ENCODE data around the gene RALGPS1. TPM values are rescaled to one million over a fixed set of nuclear protein-coding genes. Genes with fewer than 3 reads are reported as not detected.

The RALGPS1 gene
- total RNA-seq, 4 donors from 2014 or later, result 27.3 to 42.1 (median 39.1) TPM

- TF ChIP-seq POLR2A (IDR thresholded peaks at IDR 0.05) (no peak), CTCF (IDR thresholded peaks at IDR 0.05) (no peak)
- Histone ChIP-seq H3K4me1 (peaks cover under 1 to 3% of the 10 kb centered on the region in 2 donors), H3K36me3 (no peaks in the 10 kb centered on the region), H3K27me3 (no peaks in the 10 kb centered on the region), H3K9me3 (no peaks in the 10 kb centered on the region), H3K27ac (no peak overlapping the region), H3K4me3 (replicated peaks in 1 of 3) (no peak overlapping the region)
- DNase-seq, result no peak
- 87 to 88% methylated on average over 2 of the region's 2 CpGs for WGBS, 2 donors
- intact Hi-C loops (cut with DNase I), result no loop called here
Observed at GRCh38 chr9:126999315-127000068, 84.9 kb downstream of the RALGPS1 start.

GRCh38 chr9:127004946-127005769, 90.6 kb downstream of the RALGPS1 start:
- H3K4me1 ChIP-seq, result peaks cover 18 to 20% of the 10 kb centered on the region in 2 donors
- no peak overlapping the region for H3K4me3 ChIP-seq (replicated peaks in 1 of 3)
- peak; percentile 76 for DNase-seq
- TF ChIP-seq CTCF (IDR thresholded peaks at IDR 0.05) (no peak), POLR2A (IDR thresholded peaks at IDR 0.05) (peak in 1 of 2 donors; percentile 8)
- no peaks in the 10 kb centered on the region for H3K36me3 ChIP-seq
- no peaks in the 10 kb centered on the region for H3K9me3 ChIP-seq
- WGBS, 2 donors, result 39 to 46% methylated on average over 2 to 3 of the region's 3 CpGs
- peak overlapping the region; percentile 10 to 92 (median 68) for H3K27ac ChIP-seq
- H3K27me3 ChIP-seq, result no peaks in the 10 kb centered on the region
- intact Hi-C loops (cut with DNase I), result no loop called here

GRCh38 chr9:127005770-127006314, 91.3 kb downstream of the RALGPS1 start:
- H3K4me1 ChIP-seq, result peaks cover 18 to 20% of the 10 kb centered on the region in 2 donors
- intact Hi-C loops (cut with DNase I), result no loop called here
- TF ChIP-seq CTCF (IDR thresholded peaks at IDR 0.05) (peak in 1 of 6 experiments; percentile 9), POLR2A (IDR thresholded peaks at IDR 0.05) (peak in 1 of 2 donors; percentile 3)
- peak overlapping the region; percentile 10 to 92 (median 68) for H3K27ac ChIP-seq
- H3K9me3 ChIP-seq, result no peaks in the 10 kb centered on the region
- 55 to 73% methylated on average over 5 of the region's 5 CpGs for WGBS, 2 donors
- no peak overlapping the region for H3K4me3 ChIP-seq (replicated peaks in 1 of 3)
- DNase-seq, result no peak
- no peaks in the 10 kb centered on the region for H3K27me3 ChIP-seq
- no peaks in the 10 kb centered on the region for H3K36me3 ChIP-seq

GRCh38 chr9:127007638-127008037, 93.1 kb downstream of the RALGPS1 start:
- DNase-seq, result no peak
- peaks cover 18 to 20% of the 10 kb centered on the region in 2 donors for H3K4me1 ChIP-seq
- TF ChIP-seq CTCF (IDR thresholded peaks at IDR 0.05) (no peak), POLR2A (IDR thresholded peaks at IDR 0.05) (no peak)
- H3K36me3 ChIP-seq, result no peaks in the 10 kb centered on the region
- H3K9me3 ChIP-seq, result no peaks in the 10 kb centered on the region
- H3K27me3 ChIP-seq, result no peaks in the 10 kb centered on the region
- no peak overlapping the region for H3K27ac ChIP-seq
- 83 to 94% methylated on average over 6 of the region's 6 CpGs for WGBS, 2 donors
- H3K4me3 ChIP-seq (replicated peaks in 1 of 3), result no peak overlapping the region
- intact Hi-C loops (cut with DNase I), result no loop called here
